Peyer's patch (tissue), 4 donors: ENCODE measurements around the gene ACTMAP.

Source experiments
- CTCF ChIP-seq, 6 experiments: fragments of 450-650 bp in 4 of 6; fragments of 200-600 bp in 2 of 6; sonication (generic) in 1 of 6; IDR thresholded peaks; one replicate each; pipeline ENCODE4 v1.5.1; 2017 to 2019; ENCODE audit warnings: antibody characterized with exemption in 6 of 6, mild to moderate bottlenecking in 3 of 6, moderate library complexity in 1 of 6
- POLR2A ChIP-seq, 2 donors: fragments of 450-650 bp; IDR thresholded peaks; one replicate each; pipeline ENCODE4 v1.5.1; 2017; ENCODE audit warnings: antibody characterized with exemption in 2 of 2, mild to moderate bottlenecking in 2 of 2, moderate library complexity in 2 of 2

GRCh38 chr19:40780582-40780981 is 30.3 kb upstream of the ACTMAP start:
- no peak for TF ChIP-seq POLR2A (IDR thresholded peaks at IDR 0.05)
- TF ChIP-seq CTCF (IDR thresholded peaks at IDR 0.05) = no peak
